ENCODE measurements around the gene RAB27A. TPM values are rescaled to one million over a fixed set of nuclear protein-coding genes. Genes with fewer than 3 reads are reported as not detected.

The RAB27A gene
- total and polyA plus RNA-seq, 2 of the 13 experiments (the other 11 are each of a cell fraction or from before 2014, with no cell fraction given) = 3.4 to 8.1 TPM

- 0 out of 2 replicates have a peak, but pooled peaks have one; percentile 55 for TF ChIP-seq ZBTB42 (CRISPR knock-in tag; IDR thresholded peaks at IDR 0.05)
- no peak for TF ChIP-seq ZNF256 (CRISPR knock-in tag; conservative IDR thresholded peaks at IDR 0.05)
- 0 out of 2 replicates have a peak, but pooled peaks have one; percentile 40 for TF ChIP-seq MYPOP (CRISPR knock-in tag; IDR thresholded peaks at IDR 0.05)
- TF ChIP-seq PAX8 (CRISPR knock-in tag; IDR thresholded peaks at IDR 0.05; ENCODE audit: borderline replicate concordance) = no peak; the same call in 1 of the 2 replicates
- TF ChIP-seq CBX5 (CRISPR knock-in tag; IDR thresholded peaks at IDR 0.05; ENCODE audit: borderline replicate concordance) = 0 out of 2 replicates have a peak, but pooled peaks have one; percentile 58
- no peak for TF ChIP-seq NR2F2 (IDR thresholded peaks at IDR 0.05; ENCODE audit: borderline replicate concordance, low read depth)
- TF ChIP-seq HNRNPLL (IDR thresholded peaks at IDR 0.05; ENCODE audit: low read depth, low read length, poor library complexity, severe bottlenecking) = peak; percentile 42
- 0 out of 4 replicates have a peak, but pooled peaks of 1 of the 2 experiments have one; percentile 42 for TF ChIP-seq KLF16 (CRISPR knock-in tag; IDR thresholded peaks at IDR 0.05)
- no peak for TF ChIP-seq KMT2B (CRISPR knock-in tag; IDR thresholded peaks at IDR 0.05)
- no peak for TF ChIP-seq GFI1 (CRISPR knock-in tag; IDR thresholded peaks at IDR 0.05; ENCODE audit: borderline replicate concordance)
- TF ChIP-seq HNRNPUL1 (IDR thresholded peaks at IDR 0.05; ENCODE audit: low read depth, low read length) = no peak
- no peak for TF ChIP-seq ZNF710 (CRISPR knock-in tag; IDR thresholded peaks at IDR 0.05; ENCODE audit: borderline replicate concordance)
- TF ChIP-seq ZNF615 (CRISPR knock-in tag; IDR thresholded peaks at IDR 0.05; ENCODE audit: borderline replicate concordance) = no peak
- no peak for TF ChIP-seq PTBP1 (IDR thresholded peaks at IDR 0.05; ENCODE audit: low read depth, low read length, poor library complexity, severe bottlenecking)
- TF ChIP-seq E2F2 (CRISPR knock-in tag; IDR thresholded peaks at IDR 0.05; ENCODE audit: borderline replicate concordance) = no peak
- TF ChIP-seq TFAP4 (IDR thresholded peaks at IDR 0.05; ENCODE audit: borderline replicate concordance, low read depth) = no peak
Observed at GRCh38 chr15:55290528-55291057, 980 bp upstream of the RAB27A start (continued).
